ENCODE results near the gene MFNG.

DNA sequence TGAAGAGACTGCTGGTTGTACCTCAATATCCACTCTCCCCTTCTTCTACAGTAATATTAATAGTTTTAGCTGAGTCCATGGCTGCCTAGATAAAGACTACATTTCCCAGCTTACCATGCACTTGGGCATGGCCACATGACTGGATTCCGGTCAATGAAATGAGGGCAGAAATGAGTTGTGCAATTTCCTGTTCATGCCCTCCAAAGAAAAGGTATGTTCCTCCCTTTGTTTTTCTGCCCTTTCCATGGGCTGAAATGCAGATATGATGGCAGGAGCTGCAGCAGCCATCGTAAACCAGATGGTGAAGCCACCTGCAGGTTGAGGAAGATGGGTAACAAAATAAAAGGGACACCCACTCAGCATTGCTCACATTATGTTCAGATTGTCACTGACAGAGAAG is 43.6 kb downstream of the MFNG start:
- TF ChIP-seq, protein P1, sequence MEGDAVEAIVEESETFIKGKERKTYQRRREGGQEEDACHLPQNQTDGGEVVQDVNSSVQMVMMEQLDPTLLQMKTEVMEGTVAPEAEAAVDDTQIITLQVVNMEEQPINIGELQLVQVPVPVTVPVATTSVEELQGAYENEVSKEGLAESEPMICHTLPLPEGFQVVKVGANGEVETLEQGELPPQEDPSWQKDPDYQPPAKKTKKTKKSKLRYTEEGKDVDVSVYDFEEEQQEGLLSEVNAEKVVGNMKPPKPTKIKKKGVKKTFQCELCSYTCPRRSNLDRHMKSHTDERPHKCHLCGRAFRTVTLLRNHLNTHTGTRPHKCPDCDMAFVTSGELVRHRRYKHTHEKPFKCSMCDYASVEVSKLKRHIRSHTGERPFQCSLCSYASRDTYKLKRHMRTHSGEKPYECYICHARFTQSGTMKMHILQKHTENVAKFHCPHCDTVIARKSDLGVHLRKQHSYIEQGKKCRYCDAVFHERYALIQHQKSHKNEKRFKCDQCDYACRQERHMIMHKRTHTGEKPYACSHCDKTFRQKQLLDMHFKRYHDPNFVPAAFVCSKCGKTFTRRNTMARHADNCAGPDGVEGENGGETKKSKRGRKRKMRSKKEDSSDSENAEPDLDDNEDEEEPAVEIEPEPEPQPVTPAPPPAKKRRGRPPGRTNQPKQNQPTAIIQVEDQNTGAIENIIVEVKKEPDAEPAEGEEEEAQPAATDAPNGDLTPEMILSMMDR (IDR thresholded peaks at IDR 0.05; ENCODE audit: insufficient read depth, low read length) = no peak
- no peak for TF ChIP-seq GABPA (IDR thresholded peaks at IDR 0.05; ENCODE audit: low read depth)

All from HL-60 (cell line).